Measurements from ENCODE around the gene TMEM59L. TPM values are rescaled to one million over a fixed set of nuclear protein-coding genes. Genes with fewer than 3 reads are reported as not detected.

TMEM59L gene
- total and polyA plus RNA-seq, 2 donors from 2014 or later = 1.5 to 5.9 TPM

- Histone ChIP-seq H3K36me3 (ENCODE audit: control insufficient read depth in 2 of 3, insufficient read depth in 3 of 3, low read length in 3 of 3) (peaks cover 0 to 2% (median 0%) of the 10 kb centered on the region in 3 donors), H3K9me3 (ENCODE audit: control insufficient read depth in 2 of 3, insufficient read depth in 1 of 3, low read length in 3 of 3) (no peaks in the 10 kb centered on the region), H3K27me3 (ENCODE audit: control insufficient read depth, insufficient read depth, low read length) (no peaks in the 10 kb centered on the region), H3K4me1 (ENCODE audit: control insufficient read depth in 2 of 3, insufficient read depth in 2 of 3, low read depth in 1 of 3, low read length in 3 of 3) (peaks cover 2 to 44% (median 30%) of the 10 kb centered on the region in 3 donors), H3K27ac (ENCODE audit: low read depth in 2 of 2, low read length in 2 of 2) (peak overlapping the region; percentile 11 to 49), H3K9ac (ENCODE audit: low read length in 3 of 3) (no peak overlapping the region), H3K4me3 (ENCODE audit: low read length in 3 of 3) (no peak overlapping the region)
- intact Hi-C loops (cut with DNase I) = no loop called here
- no peak for DNase-seq
- no peak for FAIRE-seq
- TF ChIP-seq CTCF (IDR thresholded peaks at IDR 0.05; ENCODE audit: borderline replicate concordance, extremely low read depth, insufficient read depth) = no peak
These were observed 38.6 kb downstream of the TMEM59L start for GRCh38 chr19:18651300-18651699.

GRCh38 chr19:18651733-18652132, 39.1 kb downstream of the TMEM59L start:
- FAIRE-seq (no peak), DNase-seq (peak in 1 of 5 donors; percentile 61)
- H3K27me3 ChIP-seq (ENCODE audit: control insufficient read depth, insufficient read depth, low read length) = no peaks in the 10 kb centered on the region
- no peak overlapping the region for H3K9ac ChIP-seq (ENCODE audit: low read length in 3 of 3)
- no peaks in the 10 kb centered on the region for H3K9me3 ChIP-seq (ENCODE audit: control insufficient read depth in 2 of 3, insufficient read depth in 1 of 3, low read length in 3 of 3)
- no peak overlapping the region for H3K4me3 ChIP-seq (ENCODE audit: low read length in 3 of 3)
- TF ChIP-seq CTCF (IDR thresholded peaks at IDR 0.05; ENCODE audit: borderline replicate concordance, extremely low read depth, insufficient read depth) = no peak
- peaks cover 2 to 42% (median 26%) of the 10 kb centered on the region in 3 donors for H3K4me1 ChIP-seq (ENCODE audit: control insufficient read depth in 2 of 3, insufficient read depth in 2 of 3, low read depth in 1 of 3, low read length in 3 of 3)
- peaks cover 0 to 2% (median 0%) of the 10 kb centered on the region in 3 donors for H3K36me3 ChIP-seq (ENCODE audit: control insufficient read depth in 2 of 3, insufficient read depth in 3 of 3, low read length in 3 of 3)
- intact Hi-C loops (cut with DNase I) = no loop called here
- H3K27ac ChIP-seq (ENCODE audit: low read depth in 2 of 2, low read length in 2 of 2) = peak overlapping the region in 1 of 2 donors; percentile 11

GRCh38 chr19:18653853-18654252, 41.2 kb downstream of the TMEM59L start:
- H3K27ac ChIP-seq (ENCODE audit: low read depth in 2 of 2, low read length in 2 of 2) = no peak overlapping the region
- intact Hi-C loops (cut with DNase I) = no loop called here
- H3K27me3 ChIP-seq (ENCODE audit: control insufficient read depth, insufficient read depth, low read length) = no peaks in the 10 kb centered on the region
- H3K4me1 ChIP-seq (ENCODE audit: control insufficient read depth in 2 of 3, insufficient read depth in 2 of 3, low read depth in 1 of 3, low read length in 3 of 3) = peaks cover 3 to 31% (median 19%) of the 10 kb centered on the region in 3 donors
- peaks cover 0 to 2% (median 0%) of the 10 kb centered on the region in 3 donors for H3K36me3 ChIP-seq (ENCODE audit: control insufficient read depth in 2 of 3, insufficient read depth in 3 of 3, low read length in 3 of 3)
- H3K9me3 ChIP-seq (ENCODE audit: control insufficient read depth in 2 of 3, insufficient read depth in 1 of 3, low read length in 3 of 3) = no peaks in the 10 kb centered on the region
- no peak for FAIRE-seq
- no peak for DNase-seq
- H3K4me3 ChIP-seq (ENCODE audit: low read length in 3 of 3) = no peak overlapping the region
- H3K9ac ChIP-seq (ENCODE audit: low read length in 3 of 3) = no peak overlapping the region
- no peak for TF ChIP-seq CTCF (IDR thresholded peaks at IDR 0.05; ENCODE audit: borderline replicate concordance, extremely low read depth, insufficient read depth)

- no peak for TF ChIP-seq CTCF (IDR thresholded peaks at IDR 0.05; ENCODE audit: borderline replicate concordance, extremely low read depth, insufficient read depth)
- FAIRE-seq (no peak), DNase-seq (no peak)
- H3K36me3 ChIP-seq (ENCODE audit: control insufficient read depth in 2 of 3, insufficient read depth in 3 of 3, low read length in 3 of 3) = peaks cover 0 to 2% (median 0%) of the 10 kb centered on the region in 3 donors
- H3K4me1 ChIP-seq (ENCODE audit: control insufficient read depth in 2 of 3, insufficient read depth in 2 of 3, low read depth in 1 of 3, low read length in 3 of 3) = peaks cover 3 to 25% (median 14%) of the 10 kb centered on the region in 3 donors
- no peak overlapping the region for H3K9ac ChIP-seq (ENCODE audit: low read length in 3 of 3)
- H3K4me3 ChIP-seq (ENCODE audit: low read length in 3 of 3) = no peak overlapping the region
- H3K27me3 ChIP-seq (ENCODE audit: control insufficient read depth, insufficient read depth, low read length) = no peaks in the 10 kb centered on the region
- intact Hi-C loops (cut with DNase I) = no loop called here
- H3K9me3 ChIP-seq (ENCODE audit: control insufficient read depth in 2 of 3, insufficient read depth in 1 of 3, low read length in 3 of 3) = no peaks in the 10 kb centered on the region
- no peak overlapping the region for H3K27ac ChIP-seq (ENCODE audit: low read depth in 2 of 2, low read length in 2 of 2)
These were observed 41.8 kb downstream of the TMEM59L start for GRCh38 chr19:18654469-18654868.

All from kidney (tissue), 14 donors.